ENCODE measurements around the gene R3HDM2.

R3HDM2 gene

GRCh38 chr12:57225680-57226210, 205.1 kb downstream of the R3HDM2 start:
- no peak for TF ChIP-seq CTCF (IDR thresholded peaks at IDR 0.05)

DNA sequence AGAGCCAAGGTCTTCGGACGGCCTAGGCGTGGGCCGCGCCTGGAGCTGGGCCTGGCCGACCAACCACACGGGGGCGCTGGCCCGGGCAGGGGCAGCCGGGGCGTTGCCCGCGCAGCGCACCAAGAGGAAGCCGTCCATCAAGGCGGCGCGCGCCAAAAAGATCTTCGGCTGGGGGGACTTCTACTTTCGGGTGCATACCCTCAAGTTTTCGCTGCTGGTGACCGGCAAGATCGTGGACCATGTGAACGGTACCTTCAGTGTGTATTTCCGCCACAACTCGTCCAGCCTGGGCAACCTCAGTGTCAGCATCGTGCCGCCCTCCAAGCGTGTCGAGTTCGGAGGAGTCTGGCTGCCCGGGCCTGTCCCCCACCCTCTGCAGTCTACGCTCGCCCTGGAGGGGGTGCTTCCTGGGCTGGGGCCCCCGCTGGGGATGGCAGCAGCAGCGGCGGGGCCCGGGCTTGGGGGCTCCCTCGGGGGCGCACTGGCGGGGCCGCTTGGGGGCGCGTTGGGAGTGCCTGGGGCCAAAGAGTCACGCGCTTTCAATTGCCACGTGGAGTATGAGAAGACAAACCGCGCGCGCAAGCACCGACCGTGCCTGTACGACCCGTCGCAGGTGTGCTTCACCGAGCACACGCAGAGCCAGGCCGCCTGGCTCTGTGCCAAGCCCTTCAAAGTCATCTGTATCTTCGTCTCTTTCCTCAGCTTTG, 205.7 kb downstream of the R3HDM2 start:
- peak; percentile 21; the same call in 1 of the 2 replicates for TF ChIP-seq CTCF (IDR thresholded peaks at IDR 0.05)

- TF ChIP-seq CTCF (IDR thresholded peaks at IDR 0.05), result no peak
Measured at GRCh38 chr12:57224278-57224972, 206.4 kb downstream of the R3HDM2 start.

DNA sequence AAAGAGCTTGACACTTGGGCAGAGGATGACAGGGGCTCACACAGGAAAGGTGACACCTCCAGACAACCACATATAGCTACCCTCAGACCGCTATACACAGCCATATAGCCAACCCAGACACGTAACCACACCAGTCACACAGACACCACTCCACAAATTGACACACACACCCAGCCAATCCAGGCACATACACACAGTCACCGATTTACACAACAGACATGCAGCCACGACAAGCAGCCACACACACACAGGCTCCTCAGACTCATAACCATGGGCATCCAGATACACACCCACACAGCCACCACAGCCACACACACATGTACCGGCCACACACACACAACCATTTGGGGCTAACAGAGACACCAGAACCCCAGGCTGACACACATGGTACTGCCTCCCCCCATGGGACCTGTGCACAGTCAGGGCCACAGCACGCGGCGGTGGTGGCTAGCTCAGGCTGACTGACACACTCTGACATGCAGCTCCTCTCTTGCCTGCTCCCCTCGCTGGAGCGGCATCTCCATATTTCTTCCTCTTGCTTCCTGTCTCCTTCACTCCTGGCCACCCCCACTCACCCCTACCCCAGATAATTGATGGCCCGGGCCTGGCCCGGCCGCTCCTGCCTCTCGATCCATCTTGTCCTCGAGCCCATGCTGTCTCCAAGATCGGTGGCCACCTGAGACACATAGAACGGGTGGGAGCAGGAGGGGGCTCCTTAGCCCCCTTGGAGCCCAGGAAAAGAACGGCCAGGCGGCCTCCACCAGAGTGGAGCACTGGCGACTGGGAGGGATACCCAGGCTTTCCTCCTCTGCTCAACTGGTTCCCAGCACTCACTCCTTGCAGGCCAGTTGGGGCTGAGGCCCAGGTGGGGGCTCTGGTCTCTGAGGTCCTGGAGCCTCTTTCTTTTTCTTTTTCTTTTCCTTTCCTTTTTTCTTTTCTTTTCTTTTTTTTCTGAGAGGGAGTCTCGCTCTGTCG, 207.4 kb downstream of the R3HDM2 start:
- no peak for TF ChIP-seq CTCF (IDR thresholded peaks at IDR 0.05)

GRCh38 chr12:57222286-57223190, 208.3 kb downstream of the R3HDM2 start:
- TF ChIP-seq CTCF (IDR thresholded peaks at IDR 0.05), result no peak

DNA sequence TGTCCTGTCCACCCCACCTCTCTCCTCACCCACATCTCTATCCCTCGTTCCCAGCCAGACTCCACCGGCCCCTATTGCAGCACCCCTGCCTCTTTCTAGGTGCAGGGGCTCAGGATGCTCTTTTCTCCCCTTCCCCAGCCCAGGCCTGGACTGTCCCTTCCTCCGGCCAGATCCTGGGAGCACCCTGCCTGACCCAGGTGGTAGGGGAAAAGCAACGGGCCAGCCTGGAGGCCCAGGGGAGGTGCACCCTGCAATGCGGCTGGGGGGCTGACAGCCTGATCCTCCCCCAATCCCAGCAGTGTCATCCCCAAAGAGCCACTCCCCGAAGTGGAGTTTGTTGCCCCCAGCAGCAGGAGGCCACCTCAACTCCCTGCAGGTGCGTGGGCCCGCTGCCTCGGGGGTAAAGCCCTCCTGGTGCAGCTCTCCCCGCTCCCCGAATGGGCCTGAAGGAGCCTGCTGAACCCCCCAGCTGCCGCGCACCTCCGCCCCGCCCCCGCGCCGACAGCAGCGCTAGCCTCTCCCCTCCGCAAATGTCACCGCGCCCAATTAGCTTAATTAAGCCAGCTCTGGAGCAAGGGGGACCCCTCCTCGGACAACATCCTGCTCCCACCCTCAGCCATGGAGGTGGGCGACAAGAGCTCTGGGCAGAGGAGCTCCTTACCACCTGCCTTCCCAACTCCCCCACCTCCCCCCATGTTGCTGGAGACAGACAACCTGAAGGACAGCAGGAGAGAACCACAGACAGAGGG, 209.5 kb downstream of the R3HDM2 start:
- TF ChIP-seq CTCF (IDR thresholded peaks at IDR 0.05), result no peak
